ENCODE data around the gene SNX21.

DNA sequence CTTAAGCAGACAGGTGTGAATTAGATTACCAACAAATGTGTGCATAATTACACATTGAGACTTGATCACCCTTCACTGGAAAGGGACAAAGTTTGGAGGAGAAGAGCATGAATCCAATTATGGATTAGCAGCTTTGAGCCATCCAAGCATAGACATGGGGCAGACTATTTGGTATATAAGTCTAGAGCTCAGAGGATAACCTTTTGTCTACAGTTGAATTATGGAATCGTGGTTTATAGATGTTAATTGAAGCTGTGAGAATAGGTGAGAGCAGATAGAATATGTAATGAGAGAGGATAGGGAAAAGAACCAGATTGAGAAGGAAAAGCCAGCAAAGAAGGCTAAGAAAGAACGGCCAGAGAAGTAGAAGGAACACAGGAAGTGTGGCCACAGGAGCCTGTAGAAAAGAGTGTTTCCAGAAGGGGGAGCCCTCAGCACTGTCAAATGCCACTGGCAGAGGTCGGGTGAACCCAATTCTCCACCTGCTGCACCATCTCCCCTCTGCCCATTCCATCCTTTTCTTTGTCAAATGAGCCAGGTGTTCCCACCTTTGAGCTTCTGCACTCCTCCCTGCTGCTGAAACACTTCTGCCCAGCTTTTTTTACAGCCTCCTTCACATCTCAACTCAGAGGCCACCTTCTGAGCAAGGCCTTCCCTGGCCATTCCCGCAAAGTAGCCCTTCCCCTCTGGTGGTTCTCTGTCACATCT is 34.5 kb upstream of the SNX21 start:
- TF ChIP-seq GATA2 (IDR thresholded peaks at IDR 0.05; ENCODE audit: low read depth, low read length) (no peak), GATA3 (IDR thresholded peaks at IDR 0.05; ENCODE audit: low read depth, low read length) (no peak)

Measured in SH-SY5Y (cell line).